Left cardiac atrium (tissue), 4 donors: ENCODE results near the gene SRRM5. TPM values are rescaled to one million over a fixed set of nuclear protein-coding genes. Genes with fewer than 3 reads are reported as not detected.
A peak's percentile ranks its signal among the peaks of the same experiment; 100 is the strongest.
"Not testable (repeated sequence)": the region's sequence is repeated elsewhere in the genome, so short reads cannot be mapped to it uniquely, and the experiment has no call there.

Experiments used
- ATAC-seq, 2 donors: fragments of 200-7000 bp; cut with Tn5 transposase; one replicate each; pipeline ENCODE4 v1.9.1; 2020; ENCODE audit warnings: mild to moderate bottlenecking in 2 of 2, moderate library complexity in 2 of 2
- DNase-seq: peaks from one replicate; pipeline ENCODE4 v3.0.0-alpha.2; 2020
- intact Hi-C, 2 donors: fragments of 100-400 bp; cut with DNase I; formaldehyde crosslinking; loops; one replicate each; pipeline versions ENCODE4 v1.14.1 to v1.15.1; 2022 to 2023
- long read RNA-seq: library from polyadenylated mRNA; unstranded; transcript quantifications from one replicate; pipeline ENCODE4 v2.0.0, GENCODE V29; 2021
- total RNA-seq, 2 donors: library from RNA; stranded (reverse); fragmentation: NEBNext Ultra II Directional; extraction: Animal tissue kit (Norgen Biotek cat#: 25700); gene quantifications; one replicate each; pipeline ENCODE4 v1.2.1, GENCODE V29; 2021
- donor health status: DM: no; HTN: yes; CAD: no.
- donor health status: DM: no; HTN: yes; CAD: no; lungs with severe emphysema.
- donor health status: DM: yes; HTN: yes; CAD: no.
- donor health status: Dilated cardiomyopathy.

SRRM5 gene
- under 1 TPM; 0.10 to 0.18 TPM for total RNA-seq
- long read RNA-seq, partial matches to known transcripts: 0 of 2 reads
- long read RNA-seq, other reads (novel, unspliced or antisense): 2 of 2 reads

GRCh38 chr19:43611788-43612187, at the start of gene SRRM5:
Gene SRRM5 (plus strand): TSS chr19:43612088. CDS start chr19:43612122, 34 bp downstream.
- intact Hi-C loops: no loop called here
- DNase-seq (no peak), ATAC-seq (no peak)

DNA sequence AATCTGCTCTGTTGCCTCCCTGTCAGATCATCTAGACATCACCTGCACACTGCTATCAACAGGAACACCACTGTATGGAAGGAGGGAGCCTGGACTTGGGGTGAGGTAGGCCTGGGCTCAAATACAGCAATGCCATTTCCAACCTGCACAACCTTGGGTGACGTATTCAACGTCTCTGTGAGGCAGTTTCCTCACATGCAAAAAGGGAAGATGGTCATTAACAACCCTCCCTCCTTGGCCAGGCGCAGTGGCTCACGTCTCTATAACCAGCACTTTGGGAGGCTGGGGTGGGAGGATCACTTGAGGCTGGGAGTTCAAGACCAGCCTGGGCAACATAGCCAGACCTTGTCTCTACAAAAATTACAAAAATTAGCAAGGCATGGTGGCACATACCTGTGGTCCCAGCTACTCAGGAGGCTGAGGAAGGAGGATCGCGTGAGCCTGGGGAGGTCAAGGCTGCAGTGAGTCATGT, 49.6 kb upstream of the SRRM5 start:
- no peak for ATAC-seq
- no peak for DNase-seq
- intact Hi-C loops: no loop called here

- intact Hi-C loops: no loop called here
- ATAC-seq: peak; percentile 91 to 96
These were observed 49.1 kb upstream of the SRRM5 start for GRCh38 chr19:43562698-43563241.

DNA sequence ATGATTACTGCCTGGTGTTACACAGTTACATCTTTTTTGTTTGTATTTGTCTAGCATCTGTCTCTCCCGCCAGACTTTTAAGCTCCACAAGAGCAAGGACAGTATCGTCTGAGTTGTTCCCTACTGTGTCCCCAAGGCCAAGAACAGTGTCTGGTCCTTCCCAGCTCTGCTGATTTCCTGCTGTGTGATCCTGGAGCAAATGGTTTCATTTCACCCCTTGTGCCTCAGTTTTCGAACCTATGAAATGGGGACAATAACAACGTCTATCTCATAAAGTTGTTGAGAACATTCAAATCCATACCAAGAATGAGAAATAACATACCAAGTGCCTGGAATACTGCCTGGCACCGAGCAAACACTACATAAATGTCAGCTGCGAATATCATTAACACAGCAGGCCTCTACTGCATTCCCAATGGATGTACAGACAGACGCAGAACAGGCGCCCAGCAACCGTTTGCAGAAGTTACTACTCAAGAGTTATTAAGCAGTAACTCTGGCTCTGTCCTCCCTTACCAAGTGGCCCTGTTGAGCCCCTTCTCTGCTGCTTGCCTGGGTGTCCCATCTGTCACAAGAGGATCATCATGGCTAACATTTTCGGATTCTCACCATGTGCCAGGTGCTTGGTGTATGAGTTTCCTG, 48.0 kb upstream of the SRRM5 start:
- intact Hi-C loops: no loop called here
- no peak for ATAC-seq
- DNase-seq: no peak

More at GRCh38 chr19:43562698-43563241, 49.1 kb upstream of the SRRM5 start:
- DNase-seq: peak; percentile 83

GRCh38 chr19:43564800-43565199, 47.1 kb upstream of the SRRM5 start:
- DNase-seq: no peak
- ATAC-seq: no peak
- intact Hi-C loops: no loop called here

- intact Hi-C loops: no loop called here
- ATAC-seq (no peak), DNase-seq (no peak)
These were observed 42.2 kb upstream of the SRRM5 start for GRCh38 chr19:43569657-43570056.

DNA sequence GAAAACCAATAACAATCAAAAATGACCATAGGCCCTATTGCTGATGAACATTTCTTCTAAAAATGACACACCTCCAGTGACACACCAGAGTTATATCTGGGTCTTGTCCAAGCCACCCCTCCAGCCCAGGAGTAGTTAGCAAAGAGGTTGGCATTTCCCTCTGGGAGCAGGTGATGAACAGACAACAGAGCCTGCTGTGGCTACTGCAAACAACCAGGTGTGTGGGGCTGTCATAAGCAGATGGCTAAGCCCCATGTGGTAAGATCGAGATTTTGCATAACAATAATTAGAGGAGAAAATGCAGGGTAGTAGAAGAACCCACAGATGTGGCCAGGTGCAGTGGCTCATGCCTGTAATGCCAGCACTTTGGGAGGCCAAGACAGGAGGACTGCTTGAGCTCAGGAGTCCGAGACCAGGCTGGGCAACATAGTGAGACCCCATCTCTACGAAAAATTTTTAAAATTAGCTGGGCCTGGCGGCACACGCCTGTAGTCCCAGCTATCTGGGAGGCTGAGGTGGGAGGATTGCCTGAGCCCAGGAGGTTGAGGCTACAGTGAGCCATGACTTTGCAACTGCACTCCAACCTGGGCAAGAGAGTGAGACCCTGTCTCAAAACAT, 41.6 kb upstream of the SRRM5 start:
- no peak for ATAC-seq
- intact Hi-C loops: no loop called here
- DNase-seq: no peak

DNA sequence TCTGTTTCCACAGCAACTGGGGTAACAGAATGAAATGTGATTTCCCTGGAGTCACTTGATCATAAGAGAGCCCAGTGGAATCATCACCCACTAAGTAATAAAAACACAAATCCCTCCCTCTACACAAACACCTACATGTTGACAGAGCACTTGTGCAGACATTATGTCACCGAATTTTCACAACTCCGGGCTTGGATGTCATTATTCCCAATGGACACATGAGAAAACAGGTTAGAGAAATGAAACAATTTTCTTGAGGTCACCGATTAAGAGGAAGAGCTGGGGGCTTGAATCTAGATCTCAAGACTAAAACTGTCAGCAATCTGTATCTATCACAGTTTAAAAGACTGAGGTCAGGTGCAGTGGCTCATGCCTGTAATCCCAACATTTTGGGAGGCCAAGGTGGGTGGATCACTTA, 39.7 kb upstream of the SRRM5 start:
- no peak for ATAC-seq
- intact Hi-C loops: no loop called here

DNA sequence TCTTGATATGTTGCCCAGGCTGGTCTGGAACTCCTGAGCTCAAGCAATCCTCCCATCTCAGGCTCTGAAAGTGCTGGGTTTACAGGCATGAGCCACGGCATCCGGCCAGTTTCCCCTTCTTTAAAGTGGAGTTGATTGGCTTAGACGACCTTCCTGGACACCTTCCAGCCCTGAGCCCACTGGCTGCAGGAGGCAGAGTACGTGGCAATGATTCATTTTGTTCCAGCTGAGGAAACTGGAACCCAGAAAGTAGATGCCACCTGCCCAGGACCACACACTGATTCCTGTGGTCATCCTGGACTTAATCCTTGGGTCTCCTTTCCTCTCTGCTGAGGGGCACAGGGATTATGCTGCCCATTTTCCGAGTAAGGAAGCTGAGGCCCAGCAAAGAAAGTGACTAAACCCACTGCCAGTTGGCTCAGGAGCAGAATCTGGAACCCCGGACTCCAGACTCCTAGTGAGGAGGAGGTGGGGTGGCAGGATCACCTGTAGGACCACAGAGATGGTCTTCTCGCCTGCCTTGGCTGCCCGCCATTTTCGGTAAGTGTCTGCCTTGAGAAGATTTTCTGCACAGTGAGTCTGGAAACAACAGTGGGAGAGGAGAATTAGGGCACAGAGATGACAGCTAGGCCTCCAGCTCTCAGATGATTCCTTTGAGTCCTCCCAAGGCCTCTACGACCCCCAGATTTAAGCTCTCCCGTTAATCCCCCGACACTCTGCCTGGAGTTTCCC, 37.3 kb upstream of the SRRM5 start:
- no peak for ATAC-seq
- intact Hi-C loops: loop anchor here in 1 of 2 donors (1.0 kb wide), 1 partner anchor 22 kb away; the partner anchor contains the start of genes IRGQ and ZNF576
- no peak for DNase-seq

More for the DNA sequence above, 39.7 kb upstream of the SRRM5 start:
- DNase-seq: no peak

DNA sequence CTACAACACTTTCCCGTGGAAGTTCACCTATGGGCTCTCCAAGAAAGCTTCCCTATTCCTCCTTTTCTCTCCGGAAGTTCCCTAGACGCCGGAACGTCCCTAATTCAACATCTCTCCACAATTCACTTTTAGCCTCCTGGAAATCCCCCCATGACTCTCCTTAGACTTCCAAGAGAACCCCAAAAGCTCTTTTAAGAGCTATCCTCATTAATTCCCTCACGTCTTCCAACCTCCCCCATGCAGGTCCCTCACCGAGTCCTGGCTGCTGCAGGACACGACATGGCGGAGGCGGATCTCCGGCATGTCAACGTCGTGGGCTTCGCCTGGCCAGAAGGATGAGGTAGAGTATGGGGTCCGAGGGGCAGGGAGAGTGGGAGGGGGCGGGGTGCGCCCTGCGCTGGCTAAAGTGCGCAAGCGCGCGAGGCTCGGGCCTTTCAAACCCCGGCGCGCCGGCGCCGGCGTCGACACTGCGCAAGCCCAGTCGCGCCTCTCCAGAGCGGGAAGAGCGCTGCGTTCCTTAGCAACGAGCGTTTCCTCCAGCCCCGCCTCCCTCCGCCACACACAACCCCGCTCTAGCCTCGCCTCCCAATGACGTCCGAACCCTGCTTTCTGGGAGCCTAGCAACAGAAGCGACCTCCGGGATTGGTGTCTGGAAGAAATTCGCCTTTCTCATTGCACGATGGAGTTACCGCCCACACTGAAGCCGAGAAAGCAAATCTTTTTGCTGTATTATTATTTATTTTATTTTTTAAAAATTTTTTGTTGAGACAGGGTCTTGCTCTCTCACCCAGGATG, 36.5 kb upstream of the SRRM5 start, which contains the start of the genes PINLYP and XRCC1:
TSS of gene PINLYP (plus strand) at position 646 of the 795 bp plus-strand sequence. CDS start 1,391 bp downstream, outside the sequence.
TSS of gene XRCC1 (minus strand) at position 372 of the 795 bp plus-strand sequence. CDS start at position 303, 69 bp downstream.
- intact Hi-C loops: loop anchor here in 1 of 2 donors (1.0 kb wide), 1 partner anchor 21 kb away; the partner anchor contains the start of genes IRGQ and ZNF576
- DNase-seq (peak; percentile 99), ATAC-seq (peak; percentile 99 to 100)

- DNase-seq (peak; percentile 26), ATAC-seq (peak in 1 of 2 donors; percentile 0)
- intact Hi-C loops: loop anchor here in 1 of 2 donors (1.0 kb wide), 1 partner anchor 20 kb away; the partner anchor contains the start of genes IRGQ and ZNF576
These were observed 35.7 kb upstream of the SRRM5 start for GRCh38 chr19:43575955-43576878.

DNA sequence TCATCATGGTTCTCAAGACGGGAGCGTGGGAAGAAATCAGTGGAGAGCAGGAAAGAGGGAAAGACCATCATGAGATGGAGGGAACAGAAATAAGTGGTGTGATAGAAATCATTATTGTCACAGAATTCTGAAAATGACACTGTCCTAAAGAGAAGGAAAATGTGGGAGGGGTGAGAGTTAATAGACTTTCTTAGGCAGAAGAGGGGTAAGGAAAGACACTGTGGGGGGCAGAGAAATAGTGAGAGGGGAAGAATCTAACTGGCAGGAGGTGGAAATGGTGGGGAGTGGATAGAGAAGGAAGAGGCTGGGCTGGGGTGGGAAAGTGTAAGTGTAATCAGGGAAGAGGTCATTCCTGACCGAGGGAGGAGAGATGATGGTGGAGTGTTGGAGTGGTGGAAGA, 33.1 kb upstream of the SRRM5 start:
- DNase-seq (no peak), ATAC-seq (no peak)
- intact Hi-C loops: no loop called here

- DNase-seq (no peak), ATAC-seq (peak in 1 of 2 donors; percentile 2)
- intact Hi-C loops: no loop called here
These were observed 30.4 kb upstream of the SRRM5 start for GRCh38 chr19:43581467-43581866.

DNA sequence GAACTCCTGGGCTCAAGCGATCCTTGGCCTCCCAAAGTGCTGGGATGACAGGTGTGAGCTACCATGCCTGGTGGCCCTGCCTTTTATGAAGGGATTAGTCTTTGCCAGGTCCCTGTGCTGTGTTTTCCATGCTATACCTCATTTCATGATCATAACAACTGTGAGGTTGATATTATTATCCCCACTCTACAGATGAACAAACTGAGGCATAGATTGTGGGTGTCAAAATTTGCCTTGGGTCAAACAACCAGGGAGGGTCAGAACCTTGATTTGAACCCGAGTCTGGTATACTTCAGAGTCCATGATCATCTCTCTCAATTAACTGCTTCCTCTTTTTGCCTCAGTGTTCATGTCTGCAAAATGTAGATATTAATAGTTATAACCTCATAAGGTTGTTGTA, 29.4 kb upstream of the SRRM5 start:
- intact Hi-C loops: no loop called here
- no peak for ATAC-seq
- DNase-seq: no peak

GRCh38 chr19:43584484-43584883, 27.4 kb upstream of the SRRM5 start:
- ATAC-seq (no peak), DNase-seq (no peak)

DNA sequence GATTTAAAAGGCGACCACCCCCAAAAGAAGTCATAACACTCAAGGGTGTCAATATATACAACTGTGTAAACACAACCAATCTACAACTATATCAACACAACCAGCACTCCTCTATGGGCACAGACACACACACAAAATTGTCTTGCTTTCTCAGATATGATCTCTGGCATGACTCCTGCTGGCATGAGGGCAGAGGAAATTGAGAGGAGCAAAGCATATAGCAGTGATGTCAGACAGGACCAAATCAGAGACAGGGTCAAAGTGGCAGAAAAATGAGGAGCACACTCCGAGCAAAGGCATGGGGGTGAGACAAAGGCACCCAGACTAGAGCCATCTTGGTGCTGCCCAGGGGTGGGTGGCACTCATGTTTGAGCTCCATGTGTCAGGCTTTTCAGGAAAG, 25.5 kb upstream of the SRRM5 start:
- intact Hi-C loops: no loop called here
- ATAC-seq (no peak), DNase-seq (no peak)

More at GRCh38 chr19:43584484-43584883, 27.4 kb upstream of the SRRM5 start:
- intact Hi-C loops: no loop called here

DNA sequence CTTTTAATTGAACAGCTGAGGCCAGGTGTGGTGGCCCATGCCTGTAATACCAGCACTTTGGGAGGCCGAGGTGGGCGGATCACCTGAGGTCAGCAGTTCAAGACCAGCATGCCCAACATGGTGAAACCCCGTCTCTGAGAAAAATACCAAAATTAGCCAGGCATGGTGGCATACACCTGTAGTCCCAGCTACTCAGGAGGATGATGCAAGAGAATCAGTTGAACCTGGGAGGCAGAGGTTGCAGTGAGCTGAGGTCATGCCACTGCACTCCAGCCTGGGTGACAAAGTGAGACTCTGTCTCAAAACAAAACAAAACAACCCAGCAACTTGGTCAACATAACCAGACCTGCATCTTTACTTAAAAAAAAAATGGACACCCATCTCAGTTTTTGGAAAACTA, 24.9 kb upstream of the SRRM5 start:
- intact Hi-C loops, ATAC-seq: not testable (repeated sequence)

More for the DNA sequence above, 24.9 kb upstream of the SRRM5 start:
- not testable (repeated sequence) for DNase-seq
